Kidney (tissue), 14 donors: Measurements from ENCODE around the gene NTRK1. TPM values are rescaled to one million over a fixed set of nuclear protein-coding genes. Genes with fewer than 3 reads are reported as not detected.

ENCODE experiments used
- DNase-seq, 5 donors: peaks; one replicate each; pipeline ENCODE4 v3.0.0-alpha.2; 2013 to 2020
- FAIRE-seq: peaks from 2 replicates; lab custom pipeline; 2012; peaks lifted over from hg19 to GRCh38; lab: Jason Lieb, UNC
- H3K27ac ChIP-seq, 2 donors: one replicate each; pipeline ENCODE4 v1.7.0; 2013; ENCODE audit warnings: low read depth in 2 of 2, low read length in 2 of 2, inconsistent platforms in 1 of 2
- H3K27me3 ChIP-seq: one replicate; pipeline ENCODE4 v1.7.1; 2013; ENCODE audit warnings: low read length, inconsistent platforms; ENCODE audit not compliant: control insufficient read depth, insufficient read depth
- H3K36me3 ChIP-seq, 3 donors: one replicate each; pipeline versions ENCODE4 v1.7.0 to v1.7.1; 2013; ENCODE audit warnings: low read length in 3 of 3, control low read depth in 1 of 3, inconsistent platforms in 1 of 3; ENCODE audit not compliant: insufficient read depth in 3 of 3, control insufficient read depth in 2 of 3
- H3K4me1 ChIP-seq, 3 donors: one replicate each; pipeline versions ENCODE4 v1.7.0 to v1.7.1; 2013; ENCODE audit warnings: low read length in 3 of 3, inconsistent platforms in 1 of 3, low read depth in 1 of 3; ENCODE audit not compliant: control insufficient read depth in 2 of 3, insufficient read depth in 2 of 3
- H3K4me3 ChIP-seq, 3 donors: one replicate each; pipeline versions ENCODE4 v1.7.0 to v1.8.1; 2013; ENCODE audit warnings: low read length in 3 of 3, control low read depth in 1 of 3, inconsistent platforms in 1 of 3
- H3K9ac ChIP-seq, 3 donors: one replicate each; pipeline versions ENCODE4 v1.7.0 to v1.7.1; 2013; ENCODE audit warnings: low read length in 3 of 3, control low read depth in 1 of 3, inconsistent platforms in 1 of 3
- H3K9me3 ChIP-seq, 3 donors: one replicate each; pipeline versions ENCODE4 v1.7.0 to v1.7.1; 2013; ENCODE audit warnings: low read length in 3 of 3, control low read depth in 1 of 3, inconsistent platforms in 1 of 3; ENCODE audit not compliant: control insufficient read depth in 2 of 3, insufficient read depth in 1 of 3
- CTCF ChIP-seq: IDR thresholded peaks from 3 replicates; pipeline ENCODE4 v1.5.1; 2012; ENCODE audit warnings: mild to moderate bottlenecking, moderate library complexity, borderline replicate concordance; ENCODE audit not compliant: insufficient read depth; ENCODE audit errors: extremely low read depth
- intact Hi-C: fragments of 100-400 bp; cut with DNase I; formaldehyde crosslinking; loops from one replicate; pipeline ENCODE4 v1.11.1; 2022
- polyA plus RNA-seq: library from polyadenylated mRNA; stranded (reverse); fragments of 350-450 nt; fragmentation: Illumina TruSeq; extraction: RNeasy Lipid Tissue Mini Kit (QIAGEN cat#74804); gene quantifications from one replicate; pipeline ENCODE4 v1.2.3, GENCODE V29; 2014; ENCODE audit warnings: low read depth, low replicate concordance; ENCODE audit not compliant: insufficient read depth
- total RNA-seq: library from RNA; stranded (reverse); fragmentation: NEBNext Ultra II Directional; extraction: Animal tissue kit (Norgen Biotek cat#: 25700); gene quantifications from one replicate; pipeline ENCODE4 v1.2.1, GENCODE V29; 2021
- donor health status: control.
- donor health status: control.
- donor health status: control.
- donor health status: control.
- donor health status: control.
- donor health status: DM: yes; HTN: yes; CAD: no.
- donor health status: Normal renal cell carcinoma (clear cell type).

Gene NTRK1
- total and polyA plus RNA-seq, 2 donors from 2014 or later: 1.0 to 1.3 TPM

- intact Hi-C loops: no loop called here
- DNase-seq: peak in 1 of 5 donors; percentile 85
- Histone ChIP-seq H3K4me3 (no peak overlapping the region), H3K9me3 (no peaks in the 10 kb centered on the region), H3K36me3 (no peaks in the 10 kb centered on the region), H3K27ac (peak overlapping the region; percentile 63 to 88), H3K9ac (no peak overlapping the region), H3K4me1 (peaks cover 0 to 25% (median 4%) of the 10 kb centered on the region in 3 donors), H3K27me3 (no peaks in the 10 kb centered on the region)
- TF ChIP-seq CTCF: no peak
- FAIRE-seq: no peak
Observed at GRCh38 chr1:156896490-156897033, 35.9 kb downstream of the NTRK1 start.

- DNase-seq (peak in 1 of 5 donors; percentile 55), FAIRE-seq (no peak)
- Histone ChIP-seq H3K9ac (no peak overlapping the region), H3K36me3 (no peaks in the 10 kb centered on the region), H3K4me1 (peaks cover 0 to 27% (median 4%) of the 10 kb centered on the region in 3 donors), H3K27ac (peak overlapping the region; percentile 63 to 88), H3K27me3 (no peaks in the 10 kb centered on the region), H3K4me3 (peak overlapping the region in 1 of 3 donors; percentile 21), H3K9me3 (no peaks in the 10 kb centered on the region)
- intact Hi-C loops: no loop called here
- TF ChIP-seq CTCF: no peak
Observed at GRCh38 chr1:156897078-156897825, 36.6 kb downstream of the NTRK1 start.

- Histone ChIP-seq H3K27ac (peak overlapping the region; percentile 63 to 88), H3K9ac (no peak overlapping the region), H3K4me3 (peak overlapping the region in 2 of 3 donors; percentile 4 to 21), H3K9me3 (no peaks in the 10 kb centered on the region), H3K4me1 (peaks cover 0 to 31% (median 4%) of the 10 kb centered on the region in 3 donors), H3K27me3 (no peaks in the 10 kb centered on the region), H3K36me3 (no peaks in the 10 kb centered on the region)
- TF ChIP-seq CTCF: no peak
- FAIRE-seq (no peak), DNase-seq (peak; percentile 78 to 93 (median 80))
- intact Hi-C loops: no loop called here
Observed at GRCh38 chr1:156898161-156898566, 37.5 kb downstream of the NTRK1 start.
